Stomach (tissue), 4 donors: ENCODE results near the gene SPEM3.

Experiments used
- EP300 ChIP-seq: sonication (generic); formaldehyde crosslinking; IDR thresholded peaks from one replicate; pipeline ENCODE4 v1.6.1; 2017; ENCODE audit warnings: antibody characterized with exemption
- POLR2A ChIP-seq, 4 donors: fragments of 450-650 bp; IDR thresholded peaks; one replicate each; pipeline ENCODE4 v1.6.1; 2016; ENCODE audit warnings: antibody characterized with exemption in 4 of 4, control low read depth in 2 of 4, mild to moderate bottlenecking in 1 of 4, moderate library complexity in 1 of 4
- TF ChIP-seq, protein P1 (sequence below), 7 experiments: fragments of 450-650 bp in 4 of 7; fragments of 200-600 bp in 3 of 7; sonication (generic) in 3 of 7; IDR thresholded peaks; one replicate each; pipeline ENCODE4 v1.5.1; 2016 to 2019; ENCODE audit warnings: antibody characterized with exemption in 7 of 7, control low read depth in 2 of 7, mild to moderate bottlenecking in 1 of 7

DNA sequence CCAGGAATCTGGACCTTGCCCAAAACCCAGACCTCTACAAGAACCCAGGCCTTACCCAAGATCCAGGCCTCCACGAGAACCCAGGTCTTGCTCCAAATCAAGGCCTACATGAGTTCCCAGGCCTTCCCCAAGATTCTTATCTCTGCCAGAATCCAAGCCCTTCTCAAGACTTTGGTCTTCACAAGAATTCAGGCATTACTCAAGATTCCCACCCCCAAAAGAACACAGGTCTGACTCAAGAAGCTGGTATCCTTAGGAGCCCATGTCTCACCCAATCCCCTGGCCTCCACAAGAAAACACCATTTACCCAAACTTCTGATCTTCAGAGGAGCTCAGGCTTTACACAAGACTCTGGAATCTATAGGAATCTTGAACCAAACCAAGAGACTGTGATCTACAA lies 2.6 kb downstream of the SPEM3 start:
- TF ChIP-seq, protein P1, sequence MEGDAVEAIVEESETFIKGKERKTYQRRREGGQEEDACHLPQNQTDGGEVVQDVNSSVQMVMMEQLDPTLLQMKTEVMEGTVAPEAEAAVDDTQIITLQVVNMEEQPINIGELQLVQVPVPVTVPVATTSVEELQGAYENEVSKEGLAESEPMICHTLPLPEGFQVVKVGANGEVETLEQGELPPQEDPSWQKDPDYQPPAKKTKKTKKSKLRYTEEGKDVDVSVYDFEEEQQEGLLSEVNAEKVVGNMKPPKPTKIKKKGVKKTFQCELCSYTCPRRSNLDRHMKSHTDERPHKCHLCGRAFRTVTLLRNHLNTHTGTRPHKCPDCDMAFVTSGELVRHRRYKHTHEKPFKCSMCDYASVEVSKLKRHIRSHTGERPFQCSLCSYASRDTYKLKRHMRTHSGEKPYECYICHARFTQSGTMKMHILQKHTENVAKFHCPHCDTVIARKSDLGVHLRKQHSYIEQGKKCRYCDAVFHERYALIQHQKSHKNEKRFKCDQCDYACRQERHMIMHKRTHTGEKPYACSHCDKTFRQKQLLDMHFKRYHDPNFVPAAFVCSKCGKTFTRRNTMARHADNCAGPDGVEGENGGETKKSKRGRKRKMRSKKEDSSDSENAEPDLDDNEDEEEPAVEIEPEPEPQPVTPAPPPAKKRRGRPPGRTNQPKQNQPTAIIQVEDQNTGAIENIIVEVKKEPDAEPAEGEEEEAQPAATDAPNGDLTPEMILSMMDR (IDR thresholded peaks at IDR 0.05): no peak
- TF ChIP-seq POLR2A (IDR thresholded peaks at IDR 0.05) (no peak), EP300 (no peak)
